HepG2 (cell line): Measurements from ENCODE around the gene MFSD6. TPM values are rescaled to one million over a fixed set of nuclear protein-coding genes. Genes with fewer than 3 reads are reported as not detected.

ENCODE experiments used
- ATAC-seq: fragments of 200-7000 bp; cut with Tn5 transposase; 3 replicates; pipeline ENCODE4 v1.9.1; 2020; ENCODE audit warnings: mild to moderate bottlenecking, moderate library complexity
- BruUV-seq: library from RNA; stranded (reverse); fragments of 400-500 nt; replicated peaks from 2 replicates; lab custom pipeline; 2021; lab: Mats Ljungman, UMichigan
- CTCF ChIA-PET: fragments of 300-600 bp; formaldehyde crosslinking; extraction: SDS; loops from one replicate; lab custom pipeline; 2021; ENCODE audit warnings: low total read pairs, inconsistent platforms, low intra/inter-chr PET ratio; lab: Yijun Ruan, JAX
- POLR2A ChIA-PET: fragments of 350-600 bp; sonication (Branson Sonifier 250); formaldehyde crosslinking; loops from one replicate; lab custom pipeline; 2020; ENCODE audit warnings: antibody characterized with exemption, inconsistent platforms; lab: Yijun Ruan, JAX
- DNase-seq: peaks from one replicate; pipeline ENCODE4 v3.0.0-alpha.2; 2015; ENCODE audit warnings: low spot score
- FAIRE-seq: peaks from 3 replicates; lab custom pipeline; 2011; peaks lifted over from hg19 to GRCh38; lab: Jason Lieb, UNC
- H2AFZ ChIP-seq: one replicate; pipeline ENCODE4 v1.6.1; 2011; ENCODE audit warnings: low read length, inconsistent platforms
- H3K27ac ChIP-seq: fragments of 300-600 bp; 3 replicates; pipeline ENCODE4 v1.8.0; 2011; ENCODE audit warnings: mixed run types, mild to moderate bottlenecking, mixed read lengths, low read length, inconsistent platforms; ENCODE audit not compliant: insufficient read depth; ENCODE audit errors: extremely low read length
- H3K27me3 ChIP-seq, 2 experiments: fragments of 200-600 bp in 1 of 2; 2 replicates in 1 of 2; 3 replicates in 1 of 2; pipeline versions ENCODE4 v1.6.0 to v1.8.0; 2011; ENCODE audit warnings: low read length in 2 of 2, mild to moderate bottlenecking in 2 of 2, moderate library complexity in 2 of 2, inconsistent platforms in 1 of 2; ENCODE audit not compliant: insufficient read depth in 2 of 2, control insufficient read depth in 1 of 2
- H3K36me3 ChIP-seq, 2 experiments: fragments of 200-600 bp in 1 of 2; replicated peaks in 1 of 2; 2 replicates in 1 of 2; 3 replicates in 1 of 2; pipeline versions ENCODE4 v1.5.1 to v1.8.0; 2011; ENCODE audit warnings: low read length in 2 of 2, inconsistent platforms in 1 of 2; ENCODE audit not compliant: insufficient read depth in 2 of 2, control insufficient read depth in 1 of 2
- H3K4me1 ChIP-seq: 2 replicates; pipeline ENCODE4 v1.5.1; 2012; ENCODE audit warnings: low read length, inconsistent platforms; ENCODE audit not compliant: insufficient read depth
- H3K4me2 ChIP-seq: 2 replicates; pipeline ENCODE4 v1.6.0; 2011; ENCODE audit warnings: low read depth, low read length, inconsistent platforms
- H3K4me3 ChIP-seq, 3 experiments: fragments of 200-600 bp in 1 of 3; sonication (generic), shearing (Covaris generic) in 1 of 3; replicated peaks in 1 of 3; 2 replicates each; pipeline ENCODE4 v1.5.1; 2011 to 2016; ENCODE audit warnings: low read length in 3 of 3, inconsistent platforms in 2 of 3, low read depth in 2 of 3, mild to moderate bottlenecking in 2 of 3, control low read depth in 1 of 3, mixed read lengths in 1 of 3; ENCODE audit not compliant: insufficient read depth in 1 of 3
- H3K79me2 ChIP-seq: one replicate; pipeline ENCODE4 v1.6.1; 2011; ENCODE audit warnings: low read length, inconsistent platforms; ENCODE audit not compliant: insufficient read depth
- H3K9ac ChIP-seq: 2 replicates; pipeline ENCODE4 v1.6.0; 2011; ENCODE audit warnings: mild to moderate bottlenecking, low read depth, low read length, inconsistent platforms; ENCODE audit not compliant: insufficient read depth
- H3K9me3 ChIP-seq: 2 replicates; pipeline ENCODE4 v1.5.1; 2012; ENCODE audit warnings: mild to moderate bottlenecking, low read length
- H4K20me1 ChIP-seq: 2 replicates; pipeline ENCODE4 v1.6.0; 2011; ENCODE audit warnings: inconsistent platforms, mild to moderate bottlenecking, low read length, moderate library complexity; ENCODE audit not compliant: insufficient read depth
- ERF ChIP-seq: IDR thresholded peaks from 2 replicates; pipeline ENCODE4 v1.6.1; 2018; ENCODE audit warnings: missing biosample characterization, missing genetic modification reagents
- HDAC2 ChIP-seq: sonication (generic); formaldehyde crosslinking; IDR thresholded peaks from 2 replicates; pipeline ENCODE4 v1.4.0; 2020; ENCODE audit warnings: missing genetic modification reagents
- IKZF1 ChIP-seq: fragments of 450-650 bp; IDR thresholded peaks from 2 replicates; pipeline ENCODE4 v1.7.1; 2016
- KDM5B ChIP-seq: sonication (generic); formaldehyde crosslinking; IDR thresholded peaks from 2 replicates; pipeline ENCODE4 v1.4.0; 2020; ENCODE audit warnings: missing genetic modification reagents, mild to moderate bottlenecking, borderline replicate concordance
- MLXIP ChIP-seq: sonication (generic); formaldehyde crosslinking; IDR thresholded peaks from 2 replicates; pipeline ENCODE4 v1.9.0; 2021; ENCODE audit warnings: missing genetic modification reagents, borderline replicate concordance
- RELA ChIP-seq: sonication (generic); formaldehyde crosslinking; IDR thresholded peaks from 2 replicates; pipeline ENCODE4 v1.4.0; 2020; ENCODE audit warnings: missing genetic modification reagents
- ZFP36 ChIP-seq: fragments of 150-350 bp; IDR thresholded peaks from 2 replicates; pipeline ENCODE4 v1.6.1; 2018; ENCODE audit warnings: borderline replicate concordance, low read length, low read depth; ENCODE audit not compliant: partially characterized antibody
- ZKSCAN5 ChIP-seq: sonication (generic); formaldehyde crosslinking; IDR thresholded peaks from 2 replicates; pipeline ENCODE4 v1.5.1; 2020; ENCODE audit warnings: mild to moderate bottlenecking, missing genetic modification reagents
- ZZZ3 ChIP-seq: sonication (generic); formaldehyde crosslinking; IDR thresholded peaks from 2 replicates; pipeline ENCODE4 v1.4.0; 2020; ENCODE audit warnings: missing genetic modification reagents, mild to moderate bottlenecking, borderline replicate concordance
- WGBS: methylation state at CpG from one replicate; pipeline ENCODE4 v1.1.6; 2017; ENCODE audit warnings: low lambda C conversion rate; 5-methylcytosine and 5-hydroxymethylcytosine counted together
- in situ Hi-C: cut with HindIII; loops from 2 replicates; pipeline ENCODE4 v1.10.0; 2017; ENCODE audit warnings: low pct_unique_long_range_greater_than_20kb; ENCODE audit not compliant: extremely low pct_ligation_motif_present
- intact Hi-C: fragments of 100-400 bp; cut with micrococcal nuclease; formaldehyde crosslinking; loops from one replicate; pipeline ENCODE4 v1.10.0; 2022; ENCODE audit not compliant: unreplicated experiment
- polyA plus RNA-seq, 8 experiments: library from polyadenylated mRNA; depleted of rRNA in 3 of 8; stranded (reverse) in 7 of 8; unstranded in 1 of 8; fragments of >200 nt; fragmentation: Illumina TruSeq in 4 of 8; extraction: Trizol in 4 of 8; gene quantifications; 2 replicates each; pipeline versions ENCODE4 v1.2.1 to v1.2.3, GENCODE V29; 2011 to 2016; ENCODE audit warnings: low read depth in 4 of 8, missing spikeins in 1 of 8, mixed read lengths in 1 of 8; ENCODE audit not compliant: insufficient read depth in 1 of 8
- total RNA-seq, 5 experiments: library from RNA; depleted of rRNA; stranded (reverse); fragments of >200 nt; fragmentation: Illumina TruSeq; extraction: Trizol; gene quantifications; 2 replicates each; pipeline ENCODE4 v1.2.3, GENCODE V29; 2016; ENCODE audit warnings: low read depth in 1 of 5
- TF ChIP-seq, protein P1 (sequence below): sonication (generic); formaldehyde crosslinking; IDR thresholded peaks from 2 replicates; pipeline ENCODE4 v1.4.0; 2020; ENCODE audit warnings: missing genetic modification reagents, borderline replicate concordance

Gene MFSD6
- total and polyA plus RNA-seq, 2 of the 13 experiments (the other 11 are each of a cell fraction or from before 2014, with no cell fraction given): 0.92 to 1.4 TPM

DNA sequence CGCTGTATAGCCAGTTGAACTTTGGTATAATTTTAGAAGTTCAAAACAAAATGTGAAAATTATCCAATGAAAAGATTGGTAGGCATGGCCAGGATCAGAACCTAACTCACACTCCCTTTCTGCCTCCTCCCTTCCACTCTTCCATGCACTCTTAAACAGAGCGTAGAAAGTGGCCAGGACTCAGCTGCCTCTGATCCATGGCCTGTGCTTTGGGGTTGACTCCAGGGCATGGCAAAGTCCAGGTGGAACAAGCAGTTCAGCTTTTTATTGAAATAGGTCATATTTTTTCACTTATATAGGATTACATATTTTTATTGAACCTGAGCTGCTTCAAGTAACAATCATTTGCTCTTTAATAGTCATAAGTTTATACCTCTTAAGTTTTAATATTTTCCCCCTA, 38.5 kb upstream of the MFSD6 start:
- Histone ChIP-seq H3K4me3 (no peak overlapping the region), H3K4me2 (no peak overlapping the region), H3K79me2 (no peaks in the 10 kb centered on the region), H3K9me3 (no peaks in the 10 kb centered on the region), H3K9ac (no peak overlapping the region), H3K36me3 (peaks cover 0 to 14% of the 10 kb centered on the region in 2 experiments; a peak in 4 of 5 replicates), H3K27me3 (no peaks in the 10 kb centered on the region; a peak in 1 of 5 replicates), H4K20me1 (no peaks in the 10 kb centered on the region), H3K27ac (no peak overlapping the region), H2AFZ (no peak overlapping the region), H3K4me1 (peaks cover 10% of the 10 kb centered on the region; the same call in 1 of the 2 replicates)
- ChIA-PET CTCF (no interaction called here), POLR2A (interaction anchor here (1.3 kb wide), 1 partner anchor 25 kb away, joined by 4 read pairs; no protein-coding TSS in a partner anchor)
- no peak for DNase-seq
- TF ChIP-seq ZFP36 (no peak), MLXIP (no peak), ZZZ3 (CRISPR knock-in tag) (no peak), IKZF1 (no peak), ZKSCAN5 (CRISPR knock-in tag) (no peak), KDM5B (no peak), HDAC2 (CRISPR knock-in tag) (no peak), RELA (CRISPR knock-in tag) (no peak), ERF (CRISPR knock-in tag) (no peak)
- TF ChIP-seq, protein P1, sequence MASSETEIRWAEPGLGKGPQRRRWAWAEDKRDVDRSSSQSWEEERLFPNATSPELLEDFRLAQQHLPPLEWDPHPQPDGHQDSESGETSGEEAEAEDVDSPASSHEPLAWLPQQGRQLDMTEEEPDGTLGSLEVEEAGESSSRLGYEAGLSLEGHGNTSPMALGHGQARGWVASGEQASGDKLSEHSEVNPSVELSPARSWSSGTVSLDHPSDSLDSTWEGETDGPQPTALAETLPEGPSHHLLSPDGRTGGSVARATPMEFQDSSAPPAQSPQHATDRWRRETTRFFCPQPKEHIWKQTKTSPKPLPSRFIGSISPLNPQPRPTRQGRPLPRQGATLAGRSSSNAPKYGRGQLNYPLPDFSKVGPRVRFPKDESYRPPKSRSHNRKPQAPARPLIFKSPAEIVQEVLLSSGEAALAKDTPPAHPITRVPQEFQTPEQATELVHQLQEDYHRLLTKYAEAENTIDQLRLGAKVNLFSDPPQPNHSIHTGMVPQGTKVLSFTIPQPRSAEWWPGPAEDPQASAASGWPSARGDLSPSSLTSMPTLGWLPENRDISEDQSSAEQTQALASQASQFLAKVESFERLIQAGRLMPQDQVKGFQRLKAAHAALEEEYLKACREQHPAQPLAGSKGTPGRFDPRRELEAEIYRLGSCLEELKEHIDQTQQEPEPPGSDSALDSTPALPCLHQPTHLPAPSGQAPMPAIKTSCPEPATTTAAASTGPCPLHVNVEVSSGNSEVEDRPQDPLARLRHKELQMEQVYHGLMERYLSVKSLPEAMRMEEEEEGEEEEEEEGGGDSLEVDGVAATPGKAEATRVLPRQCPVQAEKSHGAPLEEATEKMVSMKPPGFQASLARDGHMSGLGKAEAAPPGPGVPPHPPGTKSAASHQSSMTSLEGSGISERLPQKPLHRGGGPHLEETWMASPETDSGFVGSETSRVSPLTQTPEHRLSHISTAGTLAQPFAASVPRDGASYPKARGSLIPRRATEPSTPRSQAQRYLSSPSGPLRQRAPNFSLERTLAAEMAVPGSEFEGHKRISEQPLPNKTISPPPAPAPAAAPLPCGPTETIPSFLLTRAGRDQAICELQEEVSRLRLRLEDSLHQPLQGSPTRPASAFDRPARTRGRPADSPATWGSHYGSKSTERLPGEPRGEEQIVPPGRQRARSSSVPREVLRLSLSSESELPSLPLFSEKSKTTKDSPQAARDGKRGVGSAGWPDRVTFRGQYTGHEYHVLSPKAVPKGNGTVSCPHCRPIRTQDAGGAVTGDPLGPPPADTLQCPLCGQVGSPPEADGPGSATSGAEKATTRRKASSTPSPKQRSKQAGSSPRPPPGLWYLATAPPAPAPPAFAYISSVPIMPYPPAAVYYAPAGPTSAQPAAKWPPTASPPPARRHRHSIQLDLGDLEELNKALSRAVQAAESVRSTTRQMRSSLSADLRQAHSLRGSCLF (CRISPR knock-in tag): no peak
- in situ Hi-C loops (loop anchor here (5.0 to 10.0 kb wide), 2 partner anchors 37 to 275 kb away; no protein-coding TSS in a partner anchor), intact Hi-C loops (no loop called here)
- no peak for FAIRE-seq
- no peak for ATAC-seq
- WGBS: 97% methylated on average over 2 of the region's 2 CpGs
- no TSS peak for BruUV-seq
